Endothelial cell of umbilical vein (primary cell): ENCODE data around the gene SEMA4D. TPM values are rescaled to one million over a fixed set of nuclear protein-coding genes. Genes with fewer than 3 reads are reported as not detected.

Experiments
- BruUV-seq: library from RNA; stranded (reverse); fragments of 400-500 nt; replicated peaks from 2 replicates; lab custom pipeline; 2021; lab: Mats Ljungman, UMichigan
- CTCF ChIA-PET: fragments of 300-600, 350-600 bp; sonication (Branson Sonifier 250); formaldehyde crosslinking; loops from one replicate; lab custom pipeline; 2021; ENCODE audit warnings: antibody characterized with exemption, inconsistent platforms; lab: Charles Lee
- POLR2A ChIA-PET: fragments of 300-600, 350-600 bp; sonication (Branson Sonifier 250); formaldehyde crosslinking; loops from one replicate; lab custom pipeline; 2021; ENCODE audit warnings: antibody characterized with exemption, inconsistent platforms; lab: Charles Lee
- DNase-seq: peaks from one replicate; pipeline ENCODE4 v3.0.0-alpha.2; 2011; ENCODE audit warnings: low read depth, low spot score
- FAIRE-seq: peaks from 2 replicates; lab custom pipeline; 2011; peaks lifted over from hg19 to GRCh38; lab: Jason Lieb, UNC
- H2AFZ ChIP-seq: 2 replicates; pipeline ENCODE4 v1.6.0; 2012; ENCODE audit warnings: low read depth, low read length, control low read depth, inconsistent platforms
- H3K27ac ChIP-seq: 2 replicates; pipeline ENCODE4 v1.5.1; 2011; ENCODE audit warnings: low read depth, mild to moderate bottlenecking, control low read depth, low read length, moderate library complexity; ENCODE audit not compliant: insufficient read depth
- H3K27me3 ChIP-seq, 2 experiments: 2 replicates each; pipeline versions ENCODE4 v1.6.0 to v1.6.1; 2011; ENCODE audit warnings: low read length in 2 of 2, mixed read lengths in 1 of 2; ENCODE audit not compliant: control insufficient read depth in 2 of 2, insufficient read depth in 2 of 2
- H3K36me3 ChIP-seq, 2 experiments: 2 replicates in 1 of 2; 3 replicates in 1 of 2; pipeline ENCODE4 v1.5.1; 2011; ENCODE audit warnings: low read length in 2 of 2, mild to moderate bottlenecking in 1 of 2, moderate library complexity in 1 of 2; ENCODE audit not compliant: control insufficient read depth in 2 of 2, insufficient read depth in 2 of 2; ENCODE audit errors: extremely low read depth in 1 of 2
- H3K4me1 ChIP-seq: 3 replicates; pipeline ENCODE4 v1.5.1; 2011; ENCODE audit warnings: mild to moderate bottlenecking, low read length; ENCODE audit not compliant: control insufficient read depth, insufficient read depth; ENCODE audit errors: extremely low read depth
- H3K4me2 ChIP-seq: 2 replicates; pipeline ENCODE4 v1.6.1; 2011; ENCODE audit warnings: low read length, control low read depth, mixed read lengths; ENCODE audit not compliant: insufficient read depth
- H3K4me3 ChIP-seq, 3 experiments: fragments of 200-600 bp in 1 of 3; sonication (generic), shearing (Covaris generic) in 1 of 3; replicated peaks in 1 of 3; 2 replicates each; pipeline ENCODE4 v1.5.1; 2011 to 2016; ENCODE audit warnings: control low read depth in 3 of 3, low read length in 3 of 3, mild to moderate bottlenecking in 2 of 3, inconsistent platforms in 1 of 3, low read depth in 1 of 3, moderate library complexity in 1 of 3; ENCODE audit not compliant: insufficient read depth in 1 of 3
- H3K79me2 ChIP-seq: 2 replicates; pipeline ENCODE4 v1.6.0; 2012; ENCODE audit warnings: low read length, inconsistent platforms; ENCODE audit not compliant: control insufficient read depth, insufficient read depth
- H3K9ac ChIP-seq: replicated peaks from 2 replicates; pipeline ENCODE3; 2011; ENCODE audit warnings: low read length, control low read depth; ENCODE audit not compliant: insufficient read depth; ENCODE audit errors: extremely low read depth
- H3K9me1 ChIP-seq: replicated peaks from 3 replicates; pipeline ENCODE4 v1.6.0; 2011; ENCODE audit warnings: mild to moderate bottlenecking, low read length; ENCODE audit not compliant: control insufficient read depth, insufficient read depth; ENCODE audit errors: extremely low read depth
- H3K9me3 ChIP-seq: replicated peaks from 2 replicates; pipeline ENCODE4 v1.5.1; 2012; ENCODE audit warnings: low read length, inconsistent platforms; ENCODE audit not compliant: control insufficient read depth, insufficient read depth
- H4K20me1 ChIP-seq: replicated peaks from 2 replicates; pipeline ENCODE3; 2011; ENCODE audit warnings: mild to moderate bottlenecking, low read length; ENCODE audit not compliant: control insufficient read depth, insufficient read depth; ENCODE audit errors: extremely low read depth
- CTCF ChIP-seq, 2 donors: IDR thresholded peaks; 1 replicate in 1 of 2; 2 replicates in 1 of 2; pipeline ENCODE4 v1.5.1; 2011; ENCODE audit warnings: low read length in 2 of 2, mild to moderate bottlenecking in 2 of 2, moderate library complexity in 2 of 2, control low read depth in 1 of 2, inconsistent platforms in 1 of 2, low read depth in 1 of 2; ENCODE audit not compliant: insufficient read depth in 1 of 2; ENCODE audit errors: extremely low read depth in 1 of 2
- EZH2 ChIP-seq: IDR thresholded peaks from 2 replicates; pipeline ENCODE4 v1.6.1; 2012; ENCODE audit warnings: borderline replicate concordance, low read depth, mild to moderate bottlenecking, moderate library complexity, low read length, inconsistent platforms; ENCODE audit not compliant: severe bottlenecking
- FOS ChIP-seq: IDR thresholded peaks from 2 replicates; pipeline ENCODE4 v1.6.1; 2011; ENCODE audit warnings: mild to moderate bottlenecking, low read length, moderate library complexity, borderline replicate concordance; ENCODE audit not compliant: insufficient read depth
- GATA2 ChIP-seq: IDR thresholded peaks from 2 replicates; pipeline ENCODE4 v1.7.0; 2011; ENCODE audit warnings: low read depth, mild to moderate bottlenecking, moderate library complexity, mixed read lengths, low read length; ENCODE audit not compliant: insufficient read length, insufficient read depth
- JUN ChIP-seq: IDR thresholded peaks from 2 replicates; pipeline ENCODE4 v1.6.1; 2011; ENCODE audit warnings: borderline replicate concordance, low read depth; ENCODE audit not compliant: insufficient read length, insufficient read depth
- MAX ChIP-seq: IDR thresholded peaks from 2 replicates; pipeline ENCODE4 v1.6.1; 2011; ENCODE audit not compliant: insufficient read depth, insufficient read length
- MYC ChIP-seq: IDR thresholded peaks from one replicate; pipeline ENCODE4 v1.6.1; 2011; ENCODE audit warnings: mild to moderate bottlenecking, low read depth, low read length
- POLR2A ChIP-seq: IDR thresholded peaks from 2 replicates; pipeline ENCODE4 v1.6.1; 2012; ENCODE audit warnings: low read depth, mild to moderate bottlenecking, control low read depth, low read length
- POLR2AphosphoS5 ChIP-seq: IDR thresholded peaks from 2 replicates; pipeline ENCODE4 v1.6.1; 2012; ENCODE audit warnings: low read depth, mild to moderate bottlenecking, control low read depth, low read length, moderate library complexity; ENCODE audit not compliant: insufficient read depth
- dilution Hi-C: fragments of 300-500 bp; cut with MboI; formaldehyde crosslinking; loops from one replicate; pipeline ENCODE4 v1.15.0; 2019; ENCODE audit warnings: low sequenced_read_pairs; ENCODE audit not compliant: extremely low pct_ligation_motif_present
- intact Hi-C: fragments of 100-400 bp; cut with micrococcal nuclease; formaldehyde crosslinking; loops from one replicate; pipeline ENCODE4 v1.10.0; 2022
- polyA plus RNA-seq, 4 experiments: library from polyadenylated mRNA; depleted of rRNA in 3 of 4; stranded (reverse) in 3 of 4; unstranded in 1 of 4; fragments of >200 nt; gene quantifications; 2 replicates each; pipeline versions ENCODE4 v1.2.1 to v1.2.3, GENCODE V29; 2011 to 2012; ENCODE audit warnings: missing spikeins in 1 of 4
- total RNA-seq: library from RNA; stranded (reverse); gene quantifications from 2 replicates; pipeline ENCODE4 v1.2.3, GENCODE V29; 2021

The SEMA4D gene
- total and polyA plus RNA-seq, 2 donors (not counting 3 experiments of a cell fraction or from before 2014, with no cell fraction given), result 3.9 to 15.7 TPM

GRCh38 chr9:89425921-89426383 lies 72.0 kb downstream of the SEMA4D start:
- FAIRE-seq (no peak), DNase-seq (no peak)
- no peaks in the 10 kb centered on the region for H4K20me1 ChIP-seq
- BruUV-seq, result no TSS peak
- H3K4me2 ChIP-seq, result no peak overlapping the region
- no peaks in the 10 kb centered on the region for H3K27me3 ChIP-seq
- no peaks in the 10 kb centered on the region for H3K9me3 ChIP-seq
- H3K4me1 ChIP-seq, result peaks cover 14% of the 10 kb centered on the region
- H3K4me3 ChIP-seq, result no peak overlapping the region
- ChIA-PET CTCF (interaction anchor here (0.9 to 3.4 kb wide), 3 partner anchors 10 to 123 kb away, joined by 3 to 17 read pairs (median 7); no protein-coding TSS in a partner anchor), POLR2A (no interaction called here)
- dilution Hi-C loops (no loop called here), intact Hi-C loops (loop anchor here (1.0 kb wide), 1 partner anchor 123 kb away; no protein-coding TSS in a partner anchor)
- H3K9me1 ChIP-seq, result no peaks in the 10 kb centered on the region
- H3K36me3 ChIP-seq, result no peaks in the 10 kb centered on the region
- H3K27ac ChIP-seq, result no peak overlapping the region
- no peak overlapping the region for H2AFZ ChIP-seq
- no peak overlapping the region for H3K9ac ChIP-seq
- TF ChIP-seq JUN, result no peak
- no peak for TF ChIP-seq CTCF (IDR thresholded peaks at IDR 0.05; ENCODE audit: extremely low read depth in 1 of 2, insufficient read depth in 1 of 2, low read depth in 1 of 2, low read length in 2 of 2)
- no peak for TF ChIP-seq EZH2
- no peak for TF ChIP-seq POLR2AphosphoS5
- no peak for TF ChIP-seq GATA2
- TF ChIP-seq FOS, result no peak
- TF ChIP-seq MYC, result no peak
- TF ChIP-seq MAX, result no peak
- no peak for TF ChIP-seq POLR2A
- no peaks in the 10 kb centered on the region for H3K79me2 ChIP-seq
